ENCODE data around the gene TRRAP.

DNA sequence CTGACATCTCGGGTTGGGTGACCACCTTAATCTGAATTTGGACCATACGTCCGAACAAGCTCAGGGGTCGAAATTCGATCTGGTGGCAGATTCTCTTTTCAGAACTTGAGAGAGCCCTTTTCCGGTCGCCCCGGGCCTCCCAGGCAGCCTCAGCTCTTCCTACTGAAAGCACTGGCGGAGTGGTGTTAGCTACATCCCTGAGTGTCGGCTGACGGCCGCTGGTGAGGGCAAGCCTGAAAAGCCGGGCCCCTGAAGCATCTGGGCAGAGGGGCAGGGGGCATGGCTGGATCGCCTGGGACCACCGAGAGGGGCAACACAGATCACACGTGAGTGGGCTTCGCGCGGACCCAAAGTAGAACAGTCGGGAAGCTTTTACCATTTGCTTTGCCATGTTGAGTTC, 149.5 kb downstream of the TRRAP start:
- TF ChIP-seq CTCF (IDR thresholded peaks at IDR 0.05) (no peak), POLR2A (IDR thresholded peaks at IDR 0.05) (no peak)

Measured in vagina (tissue), 2 donors.